HG03571 (cell line): ENCODE data around the gene R3HCC1L.

Source experiments
- ATAC-seq: cut with Tn5 transposase; IDR thresholded peaks from one replicate; pipeline ENCODE4 v1.9.1; 2021; ENCODE audit not compliant: unreplicated experiment

The R3HCC1L gene

GRCh38 chr10:98257961-98258360 lies 123.5 kb downstream of the R3HCC1L start:
- no peak for ATAC-seq

GRCh38 chr10:98258683-98259454 lies 124.4 kb downstream of the R3HCC1L start:
- no peak for ATAC-seq

DNA sequence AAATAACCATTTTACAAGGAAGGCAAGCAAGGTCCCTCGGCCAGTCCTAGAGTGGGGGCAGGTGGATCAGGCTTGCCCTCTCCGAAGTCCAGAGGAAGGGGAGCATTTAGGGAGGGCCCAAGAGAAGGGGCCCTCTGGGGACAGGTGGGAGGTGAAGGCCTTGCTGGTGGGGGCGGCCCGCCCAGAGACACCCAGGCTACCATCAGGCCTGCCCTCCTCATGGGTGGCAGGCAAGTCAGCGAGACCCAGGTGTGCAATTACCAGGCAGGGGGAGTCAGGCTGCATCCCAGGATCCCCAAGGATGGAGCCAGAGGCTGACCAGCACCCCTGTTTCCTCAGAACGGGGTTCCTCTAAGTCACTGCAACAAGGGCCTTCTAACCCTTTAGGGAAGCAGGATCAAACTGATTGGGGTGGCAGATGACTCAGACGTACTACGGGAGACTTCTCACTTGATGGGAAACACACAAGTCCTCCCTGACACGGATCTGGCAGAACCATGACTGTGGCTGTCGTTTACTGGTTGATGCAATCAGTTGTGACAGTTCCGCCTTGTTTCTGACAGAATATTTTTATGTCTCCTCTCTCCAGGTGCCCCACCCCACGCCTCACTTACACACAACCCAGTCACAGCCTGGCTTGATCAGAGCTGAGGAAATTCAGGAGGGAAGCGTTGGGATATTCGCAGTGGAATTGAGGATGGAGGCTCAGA lies 125.3 kb downstream of the R3HCC1L start:
- no peak for ATAC-seq

- ATAC-seq: no peak
Measured at GRCh38 chr10:98260350-98260749, 125.9 kb downstream of the R3HCC1L start.

GRCh38 chr10:98260752-98261151 lies 126.3 kb downstream of the R3HCC1L start:
- no peak for ATAC-seq

- ATAC-seq: no peak
Measured at GRCh38 chr10:98261436-98262277, 127.2 kb downstream of the R3HCC1L start.

- ATAC-seq: no peak
Measured at GRCh38 chr10:98262571-98262970, 128.1 kb downstream of the R3HCC1L start.

GRCh38 chr10:98263088-98263487 lies 128.6 kb downstream of the R3HCC1L start:
- no peak for ATAC-seq

- ATAC-seq: no peak
Measured at GRCh38 chr10:98264378-98265065, 130.1 kb downstream of the R3HCC1L start.

DNA sequence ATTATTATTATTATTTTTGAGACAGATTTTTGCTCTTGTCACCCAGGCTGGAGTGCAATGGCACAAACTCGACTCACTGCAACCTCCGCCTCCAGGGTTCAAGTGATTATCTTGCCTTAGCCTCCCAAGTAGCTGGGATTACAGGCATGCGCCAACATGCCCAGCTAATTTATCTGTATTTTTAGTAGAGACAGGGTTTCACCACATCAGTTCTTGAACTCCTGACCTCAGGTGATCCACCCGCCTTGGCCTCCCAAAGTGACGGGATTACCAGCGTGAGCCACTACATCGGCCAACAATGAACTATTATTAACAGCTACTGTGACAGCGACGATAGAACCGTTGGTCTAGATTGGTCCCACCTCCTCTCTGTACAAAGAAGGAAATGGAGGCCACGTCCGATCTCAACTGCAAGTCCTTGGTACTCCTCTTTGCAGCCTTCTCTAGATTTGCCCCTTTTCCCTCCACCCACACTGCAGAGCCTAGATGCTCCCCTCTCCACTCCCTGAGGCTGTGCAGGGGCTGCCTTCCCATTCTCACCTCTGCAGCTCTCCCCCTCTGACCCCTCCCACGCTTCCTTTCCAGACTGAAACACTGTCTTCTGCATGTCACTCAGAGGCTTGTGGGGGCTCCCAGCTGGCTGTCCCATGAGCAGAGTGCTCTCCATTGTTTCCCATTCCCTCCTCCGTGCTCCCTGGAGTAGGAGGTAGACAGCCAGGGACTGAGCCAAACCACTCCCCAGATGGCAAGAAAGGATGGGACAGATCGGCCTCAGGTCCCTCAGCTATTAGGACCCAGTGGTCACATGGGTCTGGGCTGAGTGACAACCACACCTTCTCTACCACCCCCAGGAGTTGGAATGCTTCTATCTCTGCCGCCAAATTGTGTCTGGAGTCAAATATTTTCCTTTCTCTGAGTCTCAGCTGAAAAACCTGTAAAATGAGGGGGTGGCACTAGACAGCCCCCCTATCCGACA lies 131.2 kb downstream of the R3HCC1L start:
- ATAC-seq: no peak

DNA sequence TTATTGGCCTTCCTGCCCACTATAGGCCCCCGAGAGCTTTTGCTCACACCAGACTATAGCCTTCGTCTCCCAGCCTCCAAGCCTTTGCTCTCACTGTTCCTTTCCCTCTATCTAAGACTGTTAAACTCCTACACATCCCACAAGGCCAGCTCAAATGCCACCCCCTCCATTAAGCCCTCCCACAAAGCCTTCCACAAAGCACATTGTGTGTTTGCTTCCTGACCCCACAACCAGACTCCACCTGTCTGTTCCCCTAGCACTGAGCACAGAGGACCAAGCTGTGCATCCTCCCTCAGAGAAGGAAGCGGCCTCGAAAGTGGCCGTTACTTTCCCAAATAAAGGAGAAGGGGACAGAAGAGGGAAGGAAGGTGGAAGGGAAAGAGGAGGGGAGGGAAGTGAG lies 132.2 kb downstream of the R3HCC1L start:
- no peak for ATAC-seq

DNA sequence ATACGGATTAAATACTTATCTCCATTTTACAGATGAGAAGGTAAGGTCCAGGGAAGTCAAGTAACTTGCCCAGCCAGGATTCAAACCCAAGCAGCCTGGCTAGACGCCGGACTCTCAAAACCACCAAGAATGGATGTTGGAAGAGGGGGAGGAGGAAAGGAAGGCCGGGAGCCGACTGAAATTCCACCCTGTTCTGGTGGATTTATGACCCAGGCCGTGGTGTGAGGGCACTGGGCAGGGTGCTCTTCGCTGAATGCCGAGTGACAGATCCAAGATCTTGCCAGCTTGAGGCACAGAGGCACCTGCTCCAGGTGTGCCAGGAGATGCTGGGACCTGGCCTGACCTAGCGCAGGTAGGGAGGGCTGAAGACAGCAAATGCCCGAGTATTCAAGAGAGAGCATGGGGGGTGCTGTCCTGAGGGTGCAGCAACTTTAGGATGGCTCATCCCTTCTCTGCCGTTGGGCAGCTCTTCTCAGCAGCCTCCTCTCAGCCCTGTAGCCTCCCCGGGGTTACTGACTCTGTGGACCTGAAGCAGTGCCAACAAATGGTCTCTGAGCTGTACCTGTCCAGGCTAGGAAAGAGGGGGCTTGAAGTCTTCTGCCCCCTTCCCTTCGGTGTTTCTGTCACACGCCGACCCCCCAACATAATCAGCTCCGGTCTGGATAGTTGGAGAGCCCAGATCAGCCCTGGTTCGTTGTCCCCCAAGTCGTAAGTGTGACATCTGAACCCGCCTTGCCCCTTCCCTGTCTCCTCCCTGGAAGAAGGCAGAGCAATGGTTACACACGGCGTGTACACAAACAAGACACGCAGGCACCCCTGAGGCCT lies 132.8 kb downstream of the R3HCC1L start:
- ATAC-seq: no peak

- ATAC-seq: no peak
Measured at GRCh38 chr10:98267894-98268693, 133.6 kb downstream of the R3HCC1L start, which contains the start of gene LOXL4. Gene LOXL4, minus strand, starts transcription at chr10:98268194. Its CDS starts 5,175 bp downstream, at chr10:98263019.

DNA sequence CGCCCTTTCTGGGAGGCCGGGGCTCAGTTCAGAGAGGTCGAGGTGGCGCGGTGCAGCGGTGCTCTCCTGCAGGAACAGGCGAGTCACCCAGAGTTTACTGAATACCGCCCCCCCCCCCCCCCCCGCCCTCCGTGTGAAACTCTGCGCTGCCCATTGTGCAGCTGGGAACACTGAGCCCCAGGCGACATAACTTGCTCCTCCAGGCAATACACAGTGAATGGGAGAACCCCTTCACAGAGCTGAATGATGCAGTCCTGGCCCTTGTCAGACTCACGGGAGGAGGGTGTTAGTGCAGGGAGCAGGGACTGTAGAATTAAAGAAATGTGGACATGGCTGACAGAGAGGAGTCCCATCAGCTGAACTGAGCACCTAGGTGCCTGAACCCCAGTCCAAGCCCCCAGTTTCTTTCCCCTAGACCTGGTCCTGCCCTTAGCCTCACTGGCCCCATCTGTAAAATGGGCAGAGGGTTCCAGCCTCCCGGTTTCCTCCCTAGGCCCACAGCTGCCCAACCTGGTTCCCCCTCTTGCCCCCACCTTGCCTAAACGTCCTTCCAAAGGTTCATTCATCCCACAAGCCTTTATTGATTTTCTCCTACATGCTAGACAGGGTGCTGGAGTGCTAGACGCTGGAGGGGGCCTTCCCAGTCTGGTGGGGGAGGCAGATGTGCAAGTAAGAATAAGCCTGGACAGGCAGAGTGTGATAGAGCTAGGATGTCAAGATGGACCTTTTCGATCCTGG lies 134.4 kb downstream of the R3HCC1L start:
- ATAC-seq: no peak

DNA sequence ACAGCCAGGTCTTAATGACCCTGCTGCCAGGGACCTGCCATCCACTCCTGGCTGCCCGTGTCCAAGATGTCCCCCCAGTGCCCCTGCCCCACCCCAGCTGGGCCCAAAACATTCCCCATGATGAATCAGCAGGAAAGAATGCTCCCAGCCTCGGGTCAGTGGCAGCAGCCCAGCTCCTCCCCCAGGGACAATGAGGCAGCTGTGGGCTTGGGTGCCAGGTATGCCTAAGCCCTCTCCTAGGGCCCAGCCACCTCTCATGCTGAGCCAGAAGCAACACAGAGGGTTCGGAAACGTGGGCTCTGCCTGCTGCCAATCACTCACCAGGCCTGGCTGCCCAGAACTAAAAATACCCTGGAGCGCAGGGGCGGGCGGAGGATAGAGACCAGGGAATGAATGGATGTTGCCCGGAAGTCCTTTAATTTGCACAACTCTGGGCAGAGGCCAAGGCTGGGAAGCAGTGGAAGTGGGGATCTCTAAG lies 135.0 kb downstream of the R3HCC1L start:
- no peak for ATAC-seq

DNA sequence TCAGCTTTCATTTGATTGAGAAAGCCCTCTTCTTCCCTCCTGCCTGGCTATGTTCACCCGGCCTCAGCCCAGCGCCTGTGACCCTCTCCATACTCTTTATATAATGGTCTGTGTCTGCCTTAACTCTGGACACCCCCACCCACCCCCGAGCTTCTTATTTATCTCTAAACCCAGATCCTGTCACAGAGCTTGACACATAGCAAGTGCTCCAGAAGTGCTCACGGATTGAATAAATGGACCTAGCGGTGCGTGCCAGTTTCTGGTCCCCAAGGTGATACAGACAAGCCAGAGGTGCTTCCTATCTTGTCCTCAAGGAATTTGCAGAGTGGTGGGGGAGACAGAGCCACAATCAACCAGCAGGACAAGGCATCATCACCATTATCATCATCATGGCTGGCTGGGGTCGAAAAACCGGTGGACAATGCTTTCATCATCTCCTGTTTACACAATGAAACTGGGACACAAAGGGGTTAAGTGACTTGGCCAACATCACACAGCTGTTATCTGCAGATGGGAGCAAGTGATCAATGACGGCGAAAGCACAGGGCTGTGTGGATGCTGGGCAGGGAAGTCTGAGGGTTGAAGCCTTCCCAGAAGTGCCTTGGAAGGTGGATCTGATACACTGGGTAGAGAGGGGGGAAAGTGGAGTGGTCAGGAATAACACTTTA lies 135.8 kb downstream of the R3HCC1L start:
- no peak for ATAC-seq

DNA sequence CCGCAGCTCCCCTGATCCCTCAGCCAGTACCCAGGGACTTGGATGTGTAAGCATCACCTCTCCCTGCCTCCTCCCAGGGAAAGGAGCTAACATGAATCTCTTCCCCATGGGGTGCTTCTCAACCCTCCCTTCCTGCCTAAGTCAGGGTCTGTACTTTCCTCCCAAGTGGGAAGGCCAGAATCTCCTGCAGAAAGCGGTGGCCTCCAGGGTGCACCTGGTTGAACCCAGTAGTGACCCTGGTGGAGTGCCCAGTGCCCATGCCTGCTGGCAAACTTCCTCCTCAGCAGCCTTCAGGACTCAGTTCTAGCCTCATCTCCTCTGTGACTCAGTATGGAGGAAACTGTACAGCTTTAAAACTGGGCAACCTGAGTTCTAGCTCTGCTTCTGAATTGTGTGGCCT lies 136.3 kb downstream of the R3HCC1L start:
- ATAC-seq: no peak
